GM19397 (cell line): Measurements from ENCODE around the gene TOP3B.
"Not testable (repeated sequence)": the region's sequence is repeated elsewhere in the genome, so short reads cannot be mapped to it uniquely, and the experiment has no call there.

Experiments used
- ATAC-seq: cut with Tn5 transposase; IDR thresholded peaks from one replicate; pipeline ENCODE4 v1.9.1; 2021; ENCODE audit warnings: mild to moderate bottlenecking, moderate library complexity; ENCODE audit not compliant: unreplicated experiment

The TOP3B gene

GRCh38 chr22:21931056-21931455 lies 51.5 kb downstream of the TOP3B start:
- ATAC-seq: no peak

DNA sequence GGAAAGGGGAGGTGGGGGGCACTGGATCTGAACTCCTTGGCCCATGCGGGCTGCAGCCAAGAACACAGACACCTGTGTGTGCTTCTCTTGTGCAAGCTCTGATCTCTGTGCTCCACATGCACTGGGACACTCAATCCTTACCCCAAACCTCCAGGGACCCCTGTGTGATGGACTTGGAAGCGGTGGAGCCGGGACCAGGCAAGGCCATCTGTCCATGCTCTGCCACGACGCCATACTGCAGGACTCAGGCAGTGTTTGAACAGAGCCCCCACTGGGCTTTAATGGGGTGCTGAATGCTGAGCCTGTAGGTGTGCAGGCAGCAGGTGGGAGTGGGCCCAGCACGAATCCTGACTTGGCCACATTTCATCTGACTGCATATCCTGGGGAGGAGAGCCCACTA lies 53.3 kb downstream of the TOP3B start:
- no peak for ATAC-seq

DNA sequence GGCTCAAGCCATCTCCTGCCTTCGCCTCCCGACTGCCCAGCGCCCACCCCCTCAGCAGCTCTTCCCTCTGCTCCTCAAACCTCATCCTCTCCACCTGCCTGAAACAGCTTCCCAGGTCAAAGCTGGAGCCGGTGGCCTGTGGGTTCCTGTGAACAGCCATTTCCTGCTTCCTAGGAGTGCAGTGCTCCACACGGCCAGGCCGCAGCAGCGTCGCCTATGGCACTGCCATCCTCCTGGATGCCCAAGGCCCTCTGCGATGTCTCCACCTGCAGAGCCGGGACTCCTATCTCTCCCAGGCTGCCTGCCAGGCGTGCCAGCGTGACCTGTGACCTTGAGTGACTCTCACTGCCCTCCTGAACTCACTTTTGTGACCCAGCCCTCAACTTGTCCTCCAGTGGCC lies 54.5 kb downstream of the TOP3B start:
- ATAC-seq: no peak

DNA sequence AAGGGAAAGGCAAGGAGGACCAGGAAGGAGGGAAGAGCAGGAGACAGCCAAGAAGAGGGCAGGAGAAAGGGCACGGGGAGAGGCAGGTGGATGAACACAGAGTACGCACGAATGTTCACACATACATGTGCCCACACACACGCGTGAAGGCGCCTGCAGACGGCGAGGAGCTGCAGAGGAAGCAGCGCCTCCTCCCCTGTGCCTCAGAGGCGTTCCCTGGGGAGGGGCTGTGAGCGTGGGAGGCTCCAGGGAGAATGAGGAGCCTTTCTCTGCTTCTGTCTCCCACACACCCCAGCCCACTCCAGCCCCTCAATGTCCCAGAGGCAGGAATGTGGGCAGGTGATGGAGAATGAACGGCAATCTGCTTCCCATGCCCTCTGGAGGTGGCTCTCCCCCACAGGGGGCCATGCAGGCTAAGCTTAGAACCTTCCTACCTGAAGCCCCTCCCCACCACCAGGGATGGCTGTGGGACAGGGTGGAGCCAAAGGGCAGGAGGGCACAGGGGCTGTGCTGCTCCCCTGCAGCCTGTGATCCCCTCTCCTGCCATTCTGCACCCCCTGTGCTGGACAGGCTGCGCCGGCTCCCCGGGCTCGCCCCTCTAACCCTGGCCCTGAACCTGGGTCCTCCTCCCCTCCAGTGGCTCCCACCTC lies 55.3 kb downstream of the TOP3B start:
- ATAC-seq: no peak

- ATAC-seq: no peak
Measured at GRCh38 chr22:21926728-21927127, 55.9 kb downstream of the TOP3B start.

DNA sequence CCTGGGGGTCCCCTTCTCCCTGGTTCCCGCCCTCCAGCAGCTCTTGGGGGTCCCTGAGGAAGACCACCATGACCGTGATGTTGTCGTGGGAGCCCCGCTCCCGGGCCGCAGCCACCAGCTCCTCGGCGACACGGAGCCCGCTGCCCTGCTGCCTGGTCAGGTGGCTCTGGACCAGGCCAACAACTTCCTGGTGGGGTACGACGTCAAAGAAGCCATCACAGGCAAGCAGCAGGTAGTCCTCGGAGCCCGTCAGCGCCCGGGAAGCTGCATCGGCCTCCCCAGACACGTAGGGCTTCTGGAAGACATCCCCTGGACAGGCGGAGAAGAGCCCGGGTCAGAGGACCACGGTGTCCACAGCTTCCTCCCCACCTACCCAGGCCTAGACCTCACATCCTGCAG lies 59.4 kb downstream of the TOP3B start:
- no peak for ATAC-seq

DNA sequence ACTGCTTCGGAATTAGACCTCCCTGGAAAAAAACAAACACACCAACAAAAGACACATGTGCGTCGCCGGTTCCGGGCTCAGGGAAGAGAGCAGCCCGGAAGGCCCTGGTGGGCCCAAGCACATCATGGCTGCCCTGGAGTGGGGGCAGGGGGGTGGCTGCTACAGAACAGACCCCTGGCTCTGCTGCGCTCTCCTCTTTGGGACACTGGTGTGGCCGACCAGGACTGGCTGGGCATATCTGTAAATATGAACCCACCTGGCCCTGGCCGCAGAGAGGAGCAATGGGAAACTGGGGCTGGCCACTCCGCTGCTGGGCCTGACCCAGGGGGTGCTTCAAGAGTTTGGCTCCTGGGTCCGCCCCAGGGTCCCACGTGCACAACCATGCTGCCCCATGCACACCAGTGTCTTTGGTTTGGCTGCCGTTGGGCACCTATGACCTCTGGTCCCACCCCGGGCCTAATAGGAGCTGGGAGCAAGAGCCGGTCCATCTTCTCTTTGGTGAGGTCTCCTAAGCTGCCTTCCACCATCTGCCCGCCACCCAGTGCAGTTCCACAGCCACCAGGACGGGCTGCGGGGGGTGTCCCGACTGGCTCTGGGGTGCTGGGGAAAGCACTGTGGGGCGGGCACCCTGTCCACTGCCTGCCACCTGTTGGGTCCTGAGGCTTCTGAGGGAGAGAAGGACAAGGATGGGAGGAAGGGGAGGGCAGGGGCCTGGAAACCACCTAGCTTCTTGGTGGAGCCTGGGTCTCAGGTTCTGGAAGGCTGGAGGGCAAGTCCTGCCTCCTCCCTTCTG lies 60.0 kb downstream of the TOP3B start:
- ATAC-seq: no peak

GRCh38 chr22:21921729-21922128 lies 60.9 kb downstream of the TOP3B start:
- ATAC-seq: no peak

- no peak for ATAC-seq
Measured at GRCh38 chr22:21921184-21921721, 61.3 kb downstream of the TOP3B start.

DNA sequence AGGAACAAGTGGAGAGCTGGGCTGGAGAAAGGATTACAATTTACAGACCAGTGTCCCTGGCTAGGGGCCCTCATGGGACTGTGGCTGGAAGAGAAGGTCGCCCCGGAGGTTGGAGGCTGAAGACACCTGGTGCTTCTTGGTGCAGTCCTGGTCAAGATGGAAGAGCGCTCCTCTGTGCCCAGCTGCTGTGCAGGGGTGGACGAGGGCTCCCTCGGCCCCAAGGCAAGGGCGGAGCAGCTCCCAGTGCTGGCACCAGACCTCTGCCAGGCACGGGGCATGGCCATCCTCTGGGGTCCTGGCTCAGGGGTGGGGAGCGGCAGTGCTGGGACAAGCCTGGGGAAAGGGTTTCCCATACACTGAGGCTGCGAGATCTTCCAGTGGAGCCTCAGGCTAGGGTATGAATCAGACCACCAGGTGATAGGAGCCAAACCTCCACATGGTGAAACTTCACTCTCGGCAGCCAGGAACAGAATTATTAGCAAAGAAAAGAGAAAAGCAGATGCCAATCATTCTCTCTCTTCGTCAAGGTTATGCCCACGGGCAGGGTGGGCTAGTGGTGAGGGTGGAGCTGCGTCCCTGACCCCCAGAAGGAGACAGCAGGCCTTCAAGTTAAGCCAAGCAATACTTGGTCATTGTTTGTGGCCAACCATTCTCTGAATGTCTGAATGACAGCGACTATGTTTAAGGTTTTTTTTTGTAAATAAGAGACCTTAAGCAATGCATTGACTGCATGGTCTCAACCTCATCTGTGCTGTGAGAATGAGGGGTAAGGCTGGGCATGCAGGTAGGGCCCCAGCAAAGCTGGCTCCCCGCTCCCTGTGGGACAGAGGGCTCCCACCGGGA lies 62.0 kb downstream of the TOP3B start:
- ATAC-seq: no peak

- no peak for ATAC-seq
Measured at GRCh38 chr22:21919526-21920307, 62.9 kb downstream of the TOP3B start.

DNA sequence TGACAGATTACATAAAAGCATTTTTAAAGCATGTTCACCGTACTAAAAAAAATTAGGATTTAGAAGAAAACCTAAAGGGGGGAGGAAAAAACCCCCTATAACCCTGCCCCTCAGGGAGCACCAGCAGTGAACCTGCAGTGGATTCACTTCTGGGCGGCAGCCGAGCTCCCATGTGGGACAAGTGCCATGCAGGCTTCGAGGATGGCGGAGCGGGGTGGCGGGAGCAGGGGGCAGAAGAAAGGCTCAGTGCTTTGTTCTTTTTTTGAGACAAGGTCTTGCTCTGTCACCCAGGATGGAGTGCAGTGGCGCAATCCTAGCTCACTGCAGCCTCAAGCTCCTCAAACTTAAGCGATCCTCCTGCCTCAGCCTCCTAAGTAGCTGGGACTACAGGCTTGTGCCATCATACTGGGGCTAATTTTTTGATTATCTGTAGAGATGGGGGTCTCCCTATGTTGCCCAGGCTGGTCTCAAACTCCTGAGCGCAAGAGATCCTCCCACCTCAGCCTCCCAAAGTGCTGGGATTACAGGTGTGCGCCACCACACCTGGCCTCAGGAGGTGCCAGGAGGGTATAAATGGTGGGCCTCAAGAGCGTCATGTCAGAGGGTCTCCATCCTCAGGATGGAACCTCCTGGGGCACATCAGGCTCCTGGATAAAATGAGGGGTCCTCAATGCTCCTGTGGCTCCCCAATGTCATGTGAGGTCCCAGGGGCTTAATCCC lies 64.0 kb downstream of the TOP3B start:
- no peak for ATAC-seq

DNA sequence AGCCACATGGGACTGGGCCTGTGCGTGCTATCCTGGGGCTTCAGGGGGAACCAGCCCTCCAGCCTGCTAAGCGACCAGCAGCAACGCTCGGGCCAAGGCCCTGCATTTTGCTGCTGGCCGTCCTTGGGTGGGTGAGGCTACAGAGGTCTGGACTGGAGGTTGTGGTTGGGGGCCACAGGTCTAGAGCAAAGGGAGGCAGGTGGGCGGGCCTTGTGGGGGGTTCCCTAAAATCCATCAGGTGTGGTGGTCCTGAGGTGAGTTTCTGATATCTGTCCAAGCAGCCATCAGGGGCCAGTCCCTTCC lies 64.7 kb downstream of the TOP3B start:
- ATAC-seq: no peak

DNA sequence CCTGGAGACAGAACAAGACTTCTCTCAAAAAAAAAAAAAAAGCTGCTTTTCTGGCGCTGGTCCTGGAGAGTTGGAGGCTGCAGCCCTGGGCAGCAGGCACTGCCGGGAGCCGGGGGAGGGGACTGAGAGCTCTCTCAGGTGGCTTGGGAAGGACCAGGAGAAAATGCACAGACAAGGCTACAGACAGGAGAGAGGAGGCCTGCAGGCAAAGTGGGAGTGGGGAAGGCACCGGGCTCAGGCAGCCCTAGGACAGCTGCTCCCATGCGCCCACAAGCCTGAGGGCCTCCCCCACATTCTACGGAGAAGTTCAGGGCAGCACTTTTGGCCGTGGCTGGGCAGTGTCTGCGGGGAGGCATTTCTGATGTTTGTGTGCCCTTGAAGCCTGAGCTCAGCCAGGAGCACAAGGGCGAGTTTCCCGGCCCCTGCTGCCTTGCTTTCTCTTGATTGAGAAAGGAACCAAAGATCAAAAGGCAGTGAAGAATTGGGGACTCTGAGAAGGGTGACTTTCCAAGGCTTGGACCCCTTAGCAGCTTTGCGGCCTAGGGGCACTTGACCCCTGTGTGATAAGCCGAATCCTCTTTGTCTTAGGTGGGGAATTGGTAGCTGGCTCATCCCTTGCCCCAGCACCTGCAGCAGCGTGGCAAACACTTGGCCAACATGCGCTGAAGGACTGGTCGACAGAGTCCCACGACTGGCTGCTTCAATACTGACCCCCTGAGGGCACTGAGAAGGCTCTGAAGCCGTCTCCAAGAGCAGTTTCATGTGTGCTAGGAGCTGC lies 65.2 kb downstream of the TOP3B start:
- ATAC-seq: no peak

GRCh38 chr22:21916309-21916918 lies 66.2 kb downstream of the TOP3B start:
- no peak for ATAC-seq

- no peak for ATAC-seq
Measured at GRCh38 chr22:21915624-21916308, 66.8 kb downstream of the TOP3B start.

DNA sequence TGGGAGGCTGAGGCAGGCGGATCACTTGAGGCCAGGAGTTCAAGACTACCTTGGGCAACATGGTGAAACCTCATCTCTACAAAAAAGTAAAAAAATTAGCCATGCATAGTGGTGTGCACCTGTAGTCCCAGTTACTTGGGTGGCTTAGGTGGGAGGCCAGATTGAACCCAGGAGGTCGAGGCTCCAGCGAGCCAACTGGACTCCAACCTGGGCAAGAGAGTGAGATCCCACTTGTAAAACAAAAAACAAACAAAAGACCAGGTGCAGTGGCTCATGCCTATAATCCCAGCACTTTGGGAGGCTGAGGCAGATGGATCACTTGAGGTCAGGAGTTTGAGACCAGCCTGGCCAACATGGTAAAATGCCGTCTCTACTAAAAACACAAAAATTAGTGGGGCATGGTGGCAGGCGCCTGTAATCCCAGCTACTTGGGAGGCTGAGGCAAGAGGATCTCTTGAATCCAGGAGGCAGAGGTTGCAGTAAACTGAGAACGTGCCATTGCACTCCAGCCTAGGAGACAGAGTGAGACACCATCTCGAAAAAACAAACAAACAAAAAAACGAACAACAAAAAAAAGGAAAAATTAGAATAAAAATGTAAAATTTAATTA lies 68.4 kb downstream of the TOP3B start:
- not testable (repeated sequence) for ATAC-seq

GRCh38 chr22:21910367-21910766 lies 72.2 kb downstream of the TOP3B start:
- ATAC-seq: not testable (repeated sequence)
